HEK293 (cell line): ENCODE results near the gene PARD3.

ENCODE experiments used
- CTCF ChIA-PET: fragments of 350-600 bp; formaldehyde crosslinking; extraction: SDS; loops from one replicate; lab custom pipeline; 2021; ENCODE audit warnings: antibody characterized with exemption; lab: Yijun Ruan, JAX
- POLR2A ChIA-PET: fragments of 300-600 bp; formaldehyde crosslinking; extraction: SDS; loops from one replicate; lab custom pipeline; 2020; ENCODE audit warnings: antibody characterized with exemption, inconsistent platforms; lab: Yijun Ruan, JAX
- H3K27ac ChIP-seq: fragments of 200-500 bp; sonication (Bioruptor generic); 2 replicates; pipeline ENCODE4 v1.5.1; 2014; ENCODE audit warnings: low read depth, low read length, control low read depth, inconsistent platforms; ENCODE audit errors: extremely low read depth
- H3K36me3 ChIP-seq, 2 experiments: fragments of 200-500 bp in 1 of 2; sonication (Bioruptor generic) in 1 of 2; 1 replicate in 1 of 2; 2 replicates in 1 of 2; pipeline ENCODE4 v1.5.1; 2014 to 2017; ENCODE audit warnings: inconsistent platforms in 2 of 2, low read length in 2 of 2; ENCODE audit not compliant: control insufficient read depth in 2 of 2, insufficient read depth in 1 of 2
- H3K4me1 ChIP-seq: fragments of 200-500 bp; sonication (Bioruptor generic); 2 replicates; pipeline ENCODE4 v1.5.1; 2014; ENCODE audit warnings: mild to moderate bottlenecking, low read length, inconsistent platforms; ENCODE audit not compliant: control insufficient read depth, insufficient read depth
- H3K4me3 ChIP-seq: 2 replicates; pipeline ENCODE4 v1.5.1; 2011; ENCODE audit warnings: low read depth, mild to moderate bottlenecking, control low read depth, low read length, moderate library complexity
- H3K9me3 ChIP-seq: fragments of 200-500 bp; sonication (Bioruptor generic); 2 replicates; pipeline ENCODE4 v1.5.1; 2014; ENCODE audit warnings: low read depth, low read length, inconsistent platforms; ENCODE audit not compliant: control insufficient read depth, insufficient read depth
- GLI2 ChIP-seq: fragments of 450-650 bp; formaldehyde crosslinking; IDR thresholded peaks from 2 replicates; pipeline ENCODE4; 2017; ENCODE audit warnings: missing biosample characterization, missing genetic modification characterization, low read depth, borderline replicate concordance
- REPIN1 ChIP-seq: fragments of 450-650 bp; formaldehyde crosslinking; IDR thresholded peaks from 2 replicates; pipeline ENCODE4 v1.5.1; 2017; ENCODE audit warnings: missing biosample characterization, missing genetic modification characterization, low read depth
- SCRT1 ChIP-seq: fragments of 450-650 bp; formaldehyde crosslinking; IDR thresholded peaks from 2 replicates; pipeline ENCODE4 v1.5.1; 2016; ENCODE audit warnings: missing biosample characterization, missing genetic modification characterization, borderline replicate concordance
- SETDB1 ChIP-seq: IDR thresholded peaks from one replicate; pipeline ENCODE4 v1.6.1; 2017; ENCODE audit warnings: mild to moderate bottlenecking, low read length, moderate library complexity, mixed read lengths; ENCODE audit not compliant: insufficient read length
- ZFHX2 ChIP-seq: fragments of 450-650 bp; formaldehyde crosslinking; conservative IDR thresholded peaks from 2 replicates; pipeline ENCODE4 v1.5.1; 2016; ENCODE audit warnings: missing biosample characterization, missing genetic modification characterization
- ZFP3 ChIP-seq: fragments of 450-650 bp; formaldehyde crosslinking; IDR thresholded peaks from 2 replicates; pipeline ENCODE4 v1.5.1; 2016; ENCODE audit warnings: low read depth, missing biosample characterization, missing genetic modification characterization
- ZIC2 ChIP-seq: fragments of 450-650 bp; formaldehyde crosslinking; IDR thresholded peaks from 2 replicates; pipeline ENCODE4 v1.5.1; 2016; ENCODE audit warnings: missing biosample characterization, missing genetic modification characterization
- ZNF114 ChIP-seq: fragments of 450-650 bp; formaldehyde crosslinking; IDR thresholded peaks from 2 replicates; pipeline ENCODE4 v1.5.0; 2017; ENCODE audit warnings: missing biosample characterization, missing genetic modification characterization
- ZNF146 ChIP-seq: fragments of 450-650 bp; formaldehyde crosslinking; IDR thresholded peaks from 2 replicates; pipeline ENCODE4 v1.5.1; 2016; ENCODE audit warnings: missing biosample characterization, missing genetic modification characterization
- ZNF19 ChIP-seq: fragments of 450-650 bp; formaldehyde crosslinking; IDR thresholded peaks from 2 replicates; pipeline ENCODE4; 2016; ENCODE audit warnings: missing biosample characterization, missing genetic modification characterization, low read depth
- ZNF223 ChIP-seq: fragments of 450-650 bp; formaldehyde crosslinking; IDR thresholded peaks from 2 replicates; pipeline ENCODE4 v1.5.1; 2016; ENCODE audit warnings: missing biosample characterization, missing genetic modification characterization
- ZNF24 ChIP-seq: fragments of 450-650 bp; formaldehyde crosslinking; IDR thresholded peaks from 2 replicates; pipeline ENCODE4 v1.5.1; 2016; ENCODE audit warnings: missing biosample characterization, missing genetic modification characterization
- ZNF350 ChIP-seq: fragments of 450-650 bp; formaldehyde crosslinking; IDR thresholded peaks from 2 replicates; pipeline ENCODE4 v1.5.0; 2017; ENCODE audit warnings: missing biosample characterization, mild to moderate bottlenecking, missing genetic modification characterization
- ZNF513 ChIP-seq: fragments of 450-650 bp; IDR thresholded peaks from 2 replicates; pipeline ENCODE4 v1.5.1; 2018; ENCODE audit warnings: missing biosample characterization, missing genetic modification characterization
- ZNF529 ChIP-seq: fragments of 450-650 bp; formaldehyde crosslinking; IDR thresholded peaks from 2 replicates; pipeline ENCODE4 v1.5.1; 2017; ENCODE audit warnings: missing genetic modification characterization, missing biosample characterization; ENCODE audit not compliant: insufficient replicate concordance
- ZNF544 ChIP-seq: fragments of 450-650 bp; formaldehyde crosslinking; IDR thresholded peaks from 2 replicates; pipeline ENCODE4 v1.5.0; 2017; ENCODE audit warnings: missing biosample characterization, missing genetic modification characterization
- ZNF600 ChIP-seq: fragments of 450-650 bp; formaldehyde crosslinking; IDR thresholded peaks from 2 replicates; pipeline ENCODE4 v1.5.1; 2016; ENCODE audit warnings: missing biosample characterization, missing genetic modification characterization
- ZNF639 ChIP-seq: fragments of 450-650 bp; formaldehyde crosslinking; IDR thresholded peaks from 2 replicates; pipeline ENCODE4 v1.5.1; 2016; ENCODE audit warnings: missing biosample characterization, missing genetic modification characterization
- ZNF654 ChIP-seq: fragments of 450-650 bp; formaldehyde crosslinking; IDR thresholded peaks from 2 replicates; pipeline ENCODE4 v1.5.1; 2016; ENCODE audit warnings: low read depth, missing biosample characterization, missing genetic modification characterization
- ZNF658 ChIP-seq: fragments of 450-650 bp; formaldehyde crosslinking; IDR thresholded peaks from 2 replicates; pipeline ENCODE4; 2016; ENCODE audit warnings: missing biosample characterization, missing genetic modification characterization

PARD3 gene

GRCh38 chr10:34380856-34381255 is 434.2 kb downstream of the PARD3 start (continued):
- no peak for TF ChIP-seq ZNF639
- TF ChIP-seq ZNF223 (tag by site-specific recombination), result no peak
- TF ChIP-seq ZNF529 (tag by site-specific recombination), result no peak
- no peak for TF ChIP-seq ZNF654 (tag by site-specific recombination)
- no peak for TF ChIP-seq ZNF513 (tag by site-specific recombination)
- no peak for TF ChIP-seq REPIN1 (tag by site-specific recombination)
- no peak for TF ChIP-seq ZIC2 (tag by site-specific recombination)
- TF ChIP-seq ZFHX2, result no peak
- TF ChIP-seq GLI2 (tag by site-specific recombination), result no peak
- no peak for TF ChIP-seq ZNF24 (tag by site-specific recombination)

- ChIA-PET CTCF (no interaction called here), POLR2A (no interaction called here)
- no peak for TF ChIP-seq ZNF544 (tag by site-specific recombination)
- TF ChIP-seq ZNF658, result no peak
- TF ChIP-seq ZNF350 (tag by site-specific recombination), result no peak
- no peak for TF ChIP-seq ZNF146 (tag by site-specific recombination)
- TF ChIP-seq ZNF114 (tag by site-specific recombination), result no peak
- TF ChIP-seq ZFP3 (tag by site-specific recombination), result no peak
- Histone ChIP-seq H3K4me3 (no peak overlapping the region), H3K4me1 (no peaks in the 10 kb centered on the region), H3K27ac (no peak overlapping the region), H3K36me3 (peaks cover 8 to 10% of the 10 kb centered on the region in 2 experiments), H3K9me3 (no peaks in the 10 kb centered on the region)
Observed at GRCh38 chr10:34378297-34378696, 436.8 kb downstream of the PARD3 start.

GRCh38 chr10:34377833-34378232 is 437.3 kb downstream of the PARD3 start:
- no peak overlapping the region for H3K4me3 ChIP-seq
- H3K9me3 ChIP-seq, result no peaks in the 10 kb centered on the region
- ChIA-PET CTCF (no interaction called here), POLR2A (no interaction called here)
- no peak overlapping the region for H3K27ac ChIP-seq
- H3K4me1 ChIP-seq, result no peaks in the 10 kb centered on the region
- peaks cover 8 to 10% of the 10 kb centered on the region in 2 experiments for H3K36me3 ChIP-seq
- TF ChIP-seq ZNF19 (no peak), SETDB1 (no peak), SCRT1 (tag by site-specific recombination) (no peak), ZNF600 (tag by site-specific recombination) (no peak)
